ENCODE results near the gene USP9X. TPM values are rescaled to one million over a fixed set of nuclear protein-coding genes. Genes with fewer than 3 reads are reported as not detected.

Gene USP9X
- total RNA-seq, 1 donor from 2014 or later = 59.4 TPM

GRCh38 chrX:41257801-41258200, 172.6 kb downstream of the USP9X start:
- Mint-ChIP-seq H3K27ac (no peak overlapping the region), H3K36me3 (no peaks in the 10 kb centered on the region), H3K4me1 (ENCODE audit: unreplicated experiment) (peaks cover 3% of the 10 kb centered on the region), H3K9me3 (no peaks in the 10 kb centered on the region), H3K27me3 (no peaks in the 10 kb centered on the region), H3K4me3 (no peak overlapping the region)
- TF ChIP-seq CTCF (conservative IDR thresholded peaks at IDR 0.05) = no peak
- DNase-seq (ENCODE audit: extremely low spot score, unreplicated experiment) = no peak

GRCh38 chrX:41258226-41258625, 173.0 kb downstream of the USP9X start:
- Mint-ChIP-seq H3K36me3 (no peaks in the 10 kb centered on the region), H3K27me3 (no peaks in the 10 kb centered on the region), H3K4me3 (no peak overlapping the region), H3K4me1 (ENCODE audit: unreplicated experiment) (peaks cover 3% of the 10 kb centered on the region), H3K27ac (no peak overlapping the region), H3K9me3 (no peaks in the 10 kb centered on the region)
- no peak for TF ChIP-seq CTCF (conservative IDR thresholded peaks at IDR 0.05)
- no peak for DNase-seq (ENCODE audit: extremely low spot score, unreplicated experiment)

- H3K27me3 Mint-ChIP-seq = no peaks in the 10 kb centered on the region
- H3K4me1 Mint-ChIP-seq (ENCODE audit: unreplicated experiment) = no peaks in the 10 kb centered on the region
- H3K4me3 Mint-ChIP-seq = no peak overlapping the region
- no peak overlapping the region for H3K27ac Mint-ChIP-seq
- H3K36me3 Mint-ChIP-seq = no peaks in the 10 kb centered on the region
- no peaks in the 10 kb centered on the region for H3K9me3 Mint-ChIP-seq
- no peak for TF ChIP-seq CTCF (conservative IDR thresholded peaks at IDR 0.05)
- no peak for DNase-seq (ENCODE audit: extremely low spot score, unreplicated experiment)
Measured at GRCh38 chrX:41258871-41259270, 173.6 kb downstream of the USP9X start.

GRCh38 chrX:41259516-41259915, 174.3 kb downstream of the USP9X start:
- DNase-seq (ENCODE audit: extremely low spot score, unreplicated experiment) = no peak
- no peaks in the 10 kb centered on the region for H3K9me3 Mint-ChIP-seq
- no peak overlapping the region for H3K4me3 Mint-ChIP-seq
- no peak overlapping the region for H3K27ac Mint-ChIP-seq
- TF ChIP-seq CTCF (conservative IDR thresholded peaks at IDR 0.05) = no peak
- no peaks in the 10 kb centered on the region for H3K4me1 Mint-ChIP-seq (ENCODE audit: unreplicated experiment)
- H3K36me3 Mint-ChIP-seq = no peaks in the 10 kb centered on the region
- no peaks in the 10 kb centered on the region for H3K27me3 Mint-ChIP-seq

- H3K9me3 Mint-ChIP-seq = no peaks in the 10 kb centered on the region
- H3K36me3 Mint-ChIP-seq = no peaks in the 10 kb centered on the region
- DNase-seq (ENCODE audit: extremely low spot score, unreplicated experiment) = no peak
- no peak overlapping the region for H3K27ac Mint-ChIP-seq
- TF ChIP-seq CTCF (conservative IDR thresholded peaks at IDR 0.05) = no peak
- H3K4me3 Mint-ChIP-seq = no peak overlapping the region
- no peaks in the 10 kb centered on the region for H3K4me1 Mint-ChIP-seq (ENCODE audit: unreplicated experiment)
- H3K27me3 Mint-ChIP-seq = no peaks in the 10 kb centered on the region
Measured at GRCh38 chrX:41265615-41266014, 180.4 kb downstream of the USP9X start.

- Mint-ChIP-seq H3K9me3 (no peaks in the 10 kb centered on the region), H3K27ac (no peak overlapping the region), H3K4me3 (peak overlapping the region; percentile 42), H3K4me1 (ENCODE audit: unreplicated experiment) (no peaks in the 10 kb centered on the region), H3K27me3 (no peaks in the 10 kb centered on the region), H3K36me3 (no peaks in the 10 kb centered on the region)
- DNase-seq (ENCODE audit: extremely low spot score, unreplicated experiment) = no peak
- TF ChIP-seq CTCF (conservative IDR thresholded peaks at IDR 0.05) = no peak
Measured at GRCh38 chrX:41273638-41274037, 188.4 kb downstream of the USP9X start.
